GM18951 (cell line): Measurements from ENCODE around the gene KLK5.
"Not testable (repeated sequence)": the region's sequence is repeated elsewhere in the genome, so short reads cannot be mapped to it uniquely, and the experiment has no call there.

ENCODE experiments used
- POLR2A ChIP-seq: IDR thresholded peaks from 4 replicates; pipeline ENCODE4 v1.6.1; 2011; ENCODE audit warnings: mild to moderate bottlenecking; ENCODE audit not compliant: insufficient read length, insufficient read depth; ENCODE audit errors: extremely low read depth
- in situ Hi-C: fragments of 300-500 bp; cut with MboI; formaldehyde crosslinking; loops from one replicate; pipeline ENCODE4 v1.12.0; 2022; ENCODE audit warnings: low sequenced_read_pairs, mixed read lengths, inconsistent platforms; ENCODE audit not compliant: unreplicated experiment

Gene KLK5

GRCh38 chr19:50908336-50908735 lies 44.5 kb downstream of the KLK5 start:
- no peak for TF ChIP-seq POLR2A
- in situ Hi-C loops: no loop called here

- TF ChIP-seq POLR2A: no peak
- in situ Hi-C loops: no loop called here
These were observed 46.6 kb downstream of the KLK5 start for GRCh38 chr19:50906217-50906616.

- no peak for TF ChIP-seq POLR2A
- in situ Hi-C loops: no loop called here
These were observed 50.2 kb downstream of the KLK5 start for GRCh38 chr19:50902640-50903039.

- in situ Hi-C loops: no loop called here
- no peak for TF ChIP-seq POLR2A
These were observed 53.3 kb downstream of the KLK5 start for GRCh38 chr19:50899569-50899968.

GRCh38 chr19:50898018-50898417 lies 54.8 kb downstream of the KLK5 start:
- no peak for TF ChIP-seq POLR2A
- in situ Hi-C loops: no loop called here

- in situ Hi-C loops: no loop called here
- no peak for TF ChIP-seq POLR2A
These were observed 55.2 kb downstream of the KLK5 start for GRCh38 chr19:50897612-50898011.

- no peak for TF ChIP-seq POLR2A
- in situ Hi-C loops: no loop called here
These were observed 55.6 kb downstream of the KLK5 start for GRCh38 chr19:50897191-50897607.

- in situ Hi-C loops: no loop called here
- no peak for TF ChIP-seq POLR2A
These were observed 56.1 kb downstream of the KLK5 start for GRCh38 chr19:50896591-50897190.

GRCh38 chr19:50896089-50896590 lies 56.7 kb downstream of the KLK5 start:
- in situ Hi-C loops: not testable (repeated sequence)

- in situ Hi-C loops: no loop called here
- TF ChIP-seq POLR2A: no peak
These were observed 58.1 kb downstream of the KLK5 start for GRCh38 chr19:50894478-50895356.
